Skeletal muscle satellite cell (primary cell): ENCODE data around the gene ALG12.

Experiments
- H3K27me3 ChIP-seq: 2 replicates; pipeline ENCODE4 v1.7.0; 2013; ENCODE audit warnings: low read length; ENCODE audit not compliant: control insufficient read depth, insufficient read depth
- H3K36me3 ChIP-seq: 2 replicates; pipeline ENCODE4 v1.7.0; 2013; ENCODE audit warnings: mild to moderate bottlenecking, control low read depth, low read length; ENCODE audit not compliant: insufficient read depth
- H3K4me1 ChIP-seq: 2 replicates; pipeline ENCODE4 v1.7.0; 2013; ENCODE audit warnings: low read length; ENCODE audit not compliant: control insufficient read depth, insufficient read depth
- H3K4me2 ChIP-seq: 2 replicates; pipeline ENCODE4 v1.7.0; 2013; ENCODE audit warnings: mild to moderate bottlenecking, low read length
- H3K4me3 ChIP-seq: 2 replicates; pipeline ENCODE4 v1.7.0; 2013; ENCODE audit warnings: low read length
- H3K9ac ChIP-seq: 2 replicates; pipeline ENCODE4 v1.7.0; 2013; ENCODE audit warnings: mild to moderate bottlenecking, low read depth, low read length, moderate library complexity
- H3K9me3 ChIP-seq: replicated peaks from 2 replicates; pipeline ENCODE4 v1.7.0; 2013; ENCODE audit warnings: mild to moderate bottlenecking, control low read depth, low read length

The ALG12 gene

GRCh38 chr22:49955581-49956417, 37.6 kb upstream of the ALG12 start:
- peaks cover 27% of the 10 kb centered on the region for H3K4me1 ChIP-seq
- H3K4me2 ChIP-seq = no peak overlapping the region
- no peaks in the 10 kb centered on the region for H3K27me3 ChIP-seq
- H3K9ac ChIP-seq = no peak overlapping the region
- H3K36me3 ChIP-seq = no peaks in the 10 kb centered on the region
- no peaks in the 10 kb centered on the region for H3K9me3 ChIP-seq
- no peak overlapping the region for H3K4me3 ChIP-seq

- H3K27me3 ChIP-seq = no peaks in the 10 kb centered on the region
- no peak overlapping the region for H3K4me3 ChIP-seq
- H3K36me3 ChIP-seq = no peaks in the 10 kb centered on the region
- H3K4me2 ChIP-seq = no peak overlapping the region
- H3K4me1 ChIP-seq = peaks cover 26% of the 10 kb centered on the region
- no peaks in the 10 kb centered on the region for H3K9me3 ChIP-seq
- no peak overlapping the region for H3K9ac ChIP-seq
Observed at GRCh38 chr22:49954991-49955580, 36.8 kb upstream of the ALG12 start.

- Histone ChIP-seq H3K4me3 (no peak overlapping the region), H3K27me3 (no peaks in the 10 kb centered on the region), H3K4me2 (no peak overlapping the region), H3K9ac (no peak overlapping the region), H3K36me3 (no peaks in the 10 kb centered on the region), H3K4me1 (peaks cover 19% of the 10 kb centered on the region), H3K9me3 (no peaks in the 10 kb centered on the region)
Observed at GRCh38 chr22:49954354-49954753, 36.1 kb upstream of the ALG12 start.

- Histone ChIP-seq H3K9me3 (no peaks in the 10 kb centered on the region), H3K4me3 (no peak overlapping the region), H3K36me3 (no peaks in the 10 kb centered on the region), H3K4me1 (peaks cover 18% of the 10 kb centered on the region), H3K9ac (no peak overlapping the region), H3K4me2 (no peak overlapping the region), H3K27me3 (no peaks in the 10 kb centered on the region)
Observed at GRCh38 chr22:49953680-49954344, 35.6 kb upstream of the ALG12 start.

- Histone ChIP-seq H3K4me2 (no peak overlapping the region), H3K36me3 (no peaks in the 10 kb centered on the region), H3K4me1 (peaks cover 18% of the 10 kb centered on the region), H3K9me3 (no peaks in the 10 kb centered on the region), H3K4me3 (no peak overlapping the region), H3K9ac (no peak overlapping the region), H3K27me3 (no peaks in the 10 kb centered on the region)
Observed at GRCh38 chr22:49953027-49953679, 34.9 kb upstream of the ALG12 start.

- H3K9ac ChIP-seq = peak overlapping the region; percentile 33
- no peaks in the 10 kb centered on the region for H3K27me3 ChIP-seq
- no peak overlapping the region for H3K4me3 ChIP-seq
- peaks cover 18% of the 10 kb centered on the region for H3K4me1 ChIP-seq
- no peak overlapping the region for H3K4me2 ChIP-seq
- H3K9me3 ChIP-seq = no peaks in the 10 kb centered on the region
- H3K36me3 ChIP-seq = no peaks in the 10 kb centered on the region
Observed at GRCh38 chr22:49951986-49952896, 34.0 kb upstream of the ALG12 start.

- H3K36me3 ChIP-seq = no peaks in the 10 kb centered on the region
- no peak overlapping the region for H3K4me3 ChIP-seq
- peak overlapping the region; percentile 33 for H3K9ac ChIP-seq
- H3K9me3 ChIP-seq = no peaks in the 10 kb centered on the region
- no peak overlapping the region for H3K4me2 ChIP-seq
- peaks cover 18% of the 10 kb centered on the region for H3K4me1 ChIP-seq
- no peaks in the 10 kb centered on the region for H3K27me3 ChIP-seq
Observed at GRCh38 chr22:49951678-49951985, 33.4 kb upstream of the ALG12 start.

GRCh38 chr22:49951000-49951677, 32.9 kb upstream of the ALG12 start:
- Histone ChIP-seq H3K4me3 (no peak overlapping the region), H3K4me1 (peaks cover 18% of the 10 kb centered on the region), H3K9me3 (no peaks in the 10 kb centered on the region), H3K36me3 (no peaks in the 10 kb centered on the region), H3K27me3 (no peaks in the 10 kb centered on the region), H3K9ac (no peak overlapping the region), H3K4me2 (no peak overlapping the region)

GRCh38 chr22:49950396-49950994, 32.3 kb upstream of the ALG12 start:
- H3K36me3 ChIP-seq = no peaks in the 10 kb centered on the region
- H3K27me3 ChIP-seq = no peaks in the 10 kb centered on the region
- no peak overlapping the region for H3K9ac ChIP-seq
- H3K4me1 ChIP-seq = peaks cover 18% of the 10 kb centered on the region
- no peak overlapping the region for H3K4me2 ChIP-seq
- no peak overlapping the region for H3K4me3 ChIP-seq
- no peaks in the 10 kb centered on the region for H3K9me3 ChIP-seq

- no peak overlapping the region for H3K4me3 ChIP-seq
- peaks cover 18% of the 10 kb centered on the region for H3K4me1 ChIP-seq
- no peak overlapping the region for H3K9ac ChIP-seq
- H3K27me3 ChIP-seq = no peaks in the 10 kb centered on the region
- H3K36me3 ChIP-seq = no peaks in the 10 kb centered on the region
- H3K4me2 ChIP-seq = no peak overlapping the region
- H3K9me3 ChIP-seq = no peaks in the 10 kb centered on the region
Observed at GRCh38 chr22:49949914-49950292, 31.7 kb upstream of the ALG12 start.
